GM18505 (cell line): ENCODE data around the gene DNAJB2.

Source experiments
- ATAC-seq: cut with Tn5 transposase; IDR thresholded peaks from one replicate; pipeline ENCODE4 v1.9.1; 2021; ENCODE audit not compliant: unreplicated experiment
- POLR2A ChIP-seq: IDR thresholded peaks from 4 replicates; pipeline ENCODE4 v1.6.1; 2011; ENCODE audit warnings: borderline replicate concordance; ENCODE audit not compliant: insufficient read depth, insufficient read length; ENCODE audit errors: extremely low read depth

DNAJB2 gene

GRCh38 chr2:219279151-219279915 is at the start of gene DNAJB2:
TSS of gene DNAJB2 (plus strand) at chr2:219279366. CDS start at chr2:219279834, 468 bp downstream.
- peak; percentile 85 for ATAC-seq
- TF ChIP-seq POLR2A = peak; percentile 85

GRCh38 chr2:219230059-219230540 is 49.1 kb upstream of the DNAJB2 start:
- TF ChIP-seq POLR2A = no peak
- peak; percentile 8 for ATAC-seq

GRCh38 chr2:219234331-219234730 is 44.8 kb upstream of the DNAJB2 start:
- ATAC-seq = no peak
- TF ChIP-seq POLR2A = no peak

- TF ChIP-seq POLR2A = no peak
- no peak for ATAC-seq
These were observed 35.8 kb upstream of the DNAJB2 start for GRCh38 chr2:219243291-219243761.

GRCh38 chr2:219244789-219245147 is 34.4 kb upstream of the DNAJB2 start:
- ATAC-seq = no peak

GRCh38 chr2:219245148-219245898 is 33.8 kb upstream of the DNAJB2 start, which contains the start of the genes GLB1L and STK16:
TSS of gene GLB1L (minus strand) at chr2:219245444. CDS start at chr2:219243573, 1,871 bp downstream.
TSS of gene STK16 (plus strand) at chr2:219245479. CDS start at chr2:219246000, 521 bp downstream.
- peak; percentile 92 for TF ChIP-seq POLR2A
- ATAC-seq = peak; percentile 71

More at GRCh38 chr2:219244789-219245147, 34.4 kb upstream of the DNAJB2 start:
- TF ChIP-seq POLR2A = no peak

- no peak for ATAC-seq
- no peak for TF ChIP-seq POLR2A
These were observed 33.3 kb upstream of the DNAJB2 start for GRCh38 chr2:219245899-219246230.

- no peak for ATAC-seq
- TF ChIP-seq POLR2A = peak; percentile 10
These were observed 32.6 kb upstream of the DNAJB2 start for GRCh38 chr2:219246559-219246958.

GRCh38 chr2:219247678-219248642 is 31.2 kb upstream of the DNAJB2 start:
- ATAC-seq = no peak
- no peak for TF ChIP-seq POLR2A

GRCh38 chr2:219248845-219249202 is 30.3 kb upstream of the DNAJB2 start:
- ATAC-seq = no peak
- no peak for TF ChIP-seq POLR2A

GRCh38 chr2:219249203-219249980 is 29.8 kb upstream of the DNAJB2 start:
- no peak for TF ChIP-seq POLR2A
- peak; percentile 27 for ATAC-seq

- no peak for TF ChIP-seq POLR2A
- no peak for ATAC-seq
These were observed 29.0 kb upstream of the DNAJB2 start for GRCh38 chr2:219250049-219250781.

- TF ChIP-seq POLR2A = no peak
- ATAC-seq = no peak
These were observed 27.5 kb upstream of the DNAJB2 start for GRCh38 chr2:219251656-219252055.
